GM18867 (cell line): ENCODE measurements around the gene GNB3.

Experiments used
- ATAC-seq: cut with Tn5 transposase; IDR thresholded peaks from one replicate; pipeline ENCODE4 v1.9.1; 2021; ENCODE audit warnings: mild to moderate bottlenecking, moderate library complexity; ENCODE audit not compliant: unreplicated experiment

The GNB3 gene

DNA sequence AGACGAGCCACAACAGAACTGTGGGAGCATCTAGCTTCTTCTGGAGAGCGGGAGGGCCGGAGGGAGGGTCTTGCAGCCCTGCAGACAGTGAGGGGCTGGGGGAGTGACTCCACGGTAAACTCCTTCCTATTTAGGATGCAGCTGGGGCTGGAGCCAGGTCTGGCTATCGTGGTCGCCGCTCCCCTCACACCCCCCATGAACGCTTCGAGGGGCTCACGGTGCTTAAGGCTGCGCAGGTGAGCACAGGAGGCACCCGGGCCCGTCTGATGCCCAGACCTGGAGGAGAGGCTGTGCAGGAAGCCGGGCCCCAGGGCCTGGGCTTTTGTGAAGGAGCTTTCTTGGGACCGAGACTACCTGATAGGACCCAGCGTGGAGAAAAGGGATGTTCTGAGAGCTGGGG lies 3.9 kb upstream of the GNB3 start:
- ATAC-seq = no peak

DNA sequence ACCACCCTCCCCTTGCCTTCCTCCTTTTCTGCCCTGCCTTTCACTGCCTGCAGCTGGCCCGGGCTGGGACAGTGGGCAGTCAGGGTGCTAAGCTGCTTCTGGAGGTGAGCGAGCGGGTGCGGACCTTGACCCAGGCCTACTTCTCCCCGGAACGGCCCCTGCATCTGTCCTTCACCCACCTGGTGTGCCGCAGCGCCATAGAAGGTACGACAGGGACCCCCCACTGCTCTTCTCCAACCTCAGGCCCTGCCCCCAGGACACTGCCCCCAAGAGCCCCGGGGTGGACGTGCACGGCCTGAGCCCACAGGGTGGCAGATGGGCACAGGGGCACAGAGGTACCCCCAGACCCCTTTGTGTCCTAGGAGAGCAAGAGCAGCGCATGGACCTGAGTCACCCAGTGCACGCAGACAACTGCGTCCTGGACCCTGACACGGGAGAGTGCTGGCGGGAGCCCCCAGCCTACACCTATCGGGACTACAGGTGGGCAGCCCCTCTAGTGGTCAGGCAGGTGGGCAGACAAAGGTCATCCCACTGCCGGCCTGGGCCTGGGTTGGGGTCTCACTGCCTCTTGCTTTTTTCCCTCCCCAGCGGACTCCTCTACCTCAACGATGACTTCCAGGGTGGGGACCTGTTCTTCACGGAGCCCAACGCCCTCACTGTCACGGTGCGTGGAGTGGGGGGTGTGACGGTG lies 3.2 kb upstream of the GNB3 start:
- ATAC-seq = no peak

DNA sequence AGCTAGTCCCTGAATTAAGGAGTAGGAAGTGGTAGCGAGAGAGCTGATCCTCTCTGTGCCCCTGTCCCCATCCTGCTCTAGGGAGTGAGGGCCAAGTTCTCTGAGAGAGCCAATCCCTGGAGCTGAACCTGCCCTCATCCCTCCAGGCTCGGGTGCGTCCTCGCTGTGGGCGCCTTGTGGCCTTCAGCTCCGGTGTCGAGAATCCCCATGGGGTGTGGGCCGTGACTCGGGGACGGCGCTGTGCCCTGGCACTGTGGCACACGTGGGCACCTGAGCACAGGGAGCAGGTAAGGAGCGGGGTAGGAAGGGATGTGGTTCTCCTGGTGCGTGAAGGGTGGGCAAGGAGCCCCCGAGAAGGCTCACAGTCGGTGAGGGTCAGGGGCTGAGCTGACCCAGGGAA lies 1.9 kb upstream of the GNB3 start:
- no peak for ATAC-seq

DNA sequence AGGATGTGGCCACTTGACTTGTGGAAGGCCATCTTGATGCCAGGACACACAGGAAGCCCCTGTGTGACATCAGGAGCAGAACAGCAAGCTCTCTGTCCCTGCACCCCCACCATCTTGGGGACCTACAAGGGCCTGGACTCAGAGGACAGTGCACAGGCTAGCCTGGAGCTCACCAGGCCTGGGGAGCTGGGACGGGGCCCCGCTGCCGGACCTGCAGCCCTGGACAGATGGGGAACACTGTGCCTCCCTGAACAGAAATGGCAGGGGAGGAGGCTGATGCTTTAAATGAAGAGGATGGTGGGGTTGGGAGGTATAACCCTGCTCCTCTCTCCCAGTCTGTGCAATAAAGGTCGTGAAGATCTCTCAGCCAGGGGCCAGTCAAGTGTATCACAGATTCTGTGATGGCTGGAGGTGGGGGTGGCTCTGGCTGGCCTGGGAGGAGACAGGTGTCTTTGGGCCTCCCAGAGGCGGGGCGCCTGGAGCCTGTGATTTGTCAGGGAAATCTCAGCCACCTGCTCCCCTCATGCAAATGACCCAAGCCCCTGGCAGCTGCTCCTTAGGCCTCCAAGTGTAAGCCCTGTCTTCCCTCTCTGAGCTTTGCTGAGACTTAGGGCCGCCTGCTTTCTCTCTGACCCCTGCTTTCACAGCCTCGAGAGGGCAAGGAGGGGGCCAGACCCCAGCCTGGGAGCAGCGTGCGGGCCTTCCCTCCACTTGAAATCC lies 1.1 kb upstream of the GNB3 start:
- peak; percentile 79 for ATAC-seq

DNA sequence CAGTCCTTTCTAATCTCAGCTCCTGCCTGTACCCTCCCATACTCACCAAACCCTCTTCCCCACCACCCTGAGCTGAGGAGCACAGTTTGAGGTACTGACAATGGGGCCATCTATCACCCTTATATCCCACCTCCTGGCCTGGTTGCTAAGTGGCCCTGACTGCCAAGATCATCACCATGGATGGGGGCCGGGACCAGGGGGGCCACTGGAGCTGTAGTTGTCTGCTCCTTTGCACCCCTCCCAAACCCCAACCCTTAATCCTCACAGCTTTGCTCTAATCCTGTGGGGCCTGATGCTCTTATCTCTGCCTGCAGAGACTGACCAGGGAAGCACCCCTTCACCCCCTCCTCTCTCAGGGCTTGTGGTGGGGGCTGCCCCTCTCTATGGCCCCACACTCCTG lies 395 bp upstream of the GNB3 start:
- ATAC-seq = no peak

DNA sequence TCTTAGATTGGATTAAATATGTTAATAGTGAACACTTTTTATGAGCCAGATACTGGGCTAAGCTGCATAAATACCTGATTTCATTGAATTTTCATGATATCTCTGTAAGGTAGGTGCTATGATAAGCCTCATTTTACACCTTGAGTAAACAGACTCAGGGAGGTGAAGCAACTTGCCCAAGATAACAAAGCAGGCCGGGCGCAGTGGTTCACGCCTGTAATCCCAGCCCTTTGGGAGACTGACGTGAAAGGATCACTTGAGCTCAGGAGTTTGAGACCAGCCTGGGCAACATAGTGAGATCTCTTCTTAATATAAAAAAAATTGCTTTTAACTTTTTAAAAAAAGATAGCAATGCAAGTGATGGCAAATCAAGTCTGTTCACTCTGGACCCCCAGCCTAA lies 1.4 kb downstream of the GNB3 start:
- no peak for ATAC-seq

DNA sequence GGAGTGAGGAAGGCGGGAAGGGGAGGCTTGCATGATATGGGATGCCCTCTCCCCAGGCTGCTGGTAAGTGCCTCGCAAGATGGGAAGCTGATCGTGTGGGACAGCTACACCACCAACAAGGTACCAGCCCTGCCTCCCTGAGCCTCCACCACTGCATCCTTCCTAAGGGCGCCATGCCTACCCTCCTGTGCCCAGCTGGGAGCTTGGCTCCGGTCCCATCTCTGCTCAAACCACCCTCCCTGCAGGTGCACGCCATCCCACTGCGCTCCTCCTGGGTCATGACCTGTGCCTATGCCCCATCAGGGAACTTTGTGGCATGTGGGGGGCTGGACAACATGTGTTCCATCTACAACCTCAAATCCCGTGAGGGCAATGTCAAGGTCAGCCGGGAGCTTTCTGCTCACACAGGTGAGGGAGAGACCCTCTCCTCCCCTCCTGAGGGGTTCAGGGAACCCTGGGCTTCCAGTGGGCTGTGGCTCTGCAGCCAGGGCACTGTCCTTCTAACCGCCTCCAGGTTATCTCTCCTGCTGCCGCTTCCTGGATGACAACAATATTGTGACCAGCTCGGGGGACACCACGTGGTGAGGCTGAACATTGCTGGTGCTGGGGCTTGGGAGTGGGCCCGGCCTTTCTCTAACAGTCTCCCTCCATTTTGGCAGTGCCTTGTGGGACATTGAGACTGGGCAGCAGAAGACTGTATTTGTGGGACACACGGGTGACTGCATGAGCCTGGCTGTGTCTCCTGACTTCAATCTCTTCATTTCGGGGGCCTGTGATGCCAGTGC lies 2.6 kb downstream of the GNB3 start:
- no peak for ATAC-seq

DNA sequence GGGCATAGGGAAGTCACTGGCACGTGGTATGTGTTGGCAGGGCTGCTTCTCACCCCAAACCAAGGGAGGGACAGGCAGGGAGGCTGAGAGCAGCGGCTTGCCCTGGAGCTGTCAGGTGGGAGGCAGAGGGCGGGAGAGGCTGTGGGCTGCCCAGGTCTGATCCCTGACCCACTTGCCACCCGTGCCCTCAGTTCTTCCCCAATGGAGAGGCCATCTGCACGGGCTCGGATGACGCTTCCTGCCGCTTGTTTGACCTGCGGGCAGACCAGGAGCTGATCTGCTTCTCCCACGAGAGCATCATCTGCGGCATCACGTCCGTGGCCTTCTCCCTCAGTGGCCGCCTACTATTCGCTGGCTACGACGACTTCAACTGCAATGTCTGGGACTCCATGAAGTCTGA lies 4.7 kb downstream of the GNB3 start:
- no peak for ATAC-seq

DNA sequence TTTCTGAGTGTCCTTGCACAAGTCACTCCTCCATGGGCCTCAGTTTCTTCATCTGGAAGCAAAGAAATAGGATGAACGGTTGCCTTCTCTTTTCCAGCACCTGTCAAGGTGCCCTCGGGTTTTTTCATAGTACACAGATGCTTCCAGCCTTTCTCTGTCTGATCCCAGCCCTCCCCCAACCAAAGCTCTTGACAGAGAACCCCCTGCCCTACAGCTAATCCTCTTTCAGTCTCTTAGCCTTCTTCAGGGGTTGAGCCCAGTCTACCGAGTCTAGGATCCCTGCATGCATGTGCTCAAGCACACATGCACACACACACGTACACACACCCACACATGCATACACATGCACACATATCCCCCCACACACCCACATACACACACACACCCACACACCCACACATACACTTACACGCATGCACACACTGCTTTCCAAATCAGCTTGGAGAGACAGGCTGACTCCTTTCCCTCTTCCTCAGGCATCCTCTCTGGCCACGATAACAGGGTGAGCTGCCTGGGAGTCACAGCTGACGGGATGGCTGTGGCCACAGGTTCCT lies 5.7 kb downstream of the GNB3 start:
- no peak for ATAC-seq

DNA sequence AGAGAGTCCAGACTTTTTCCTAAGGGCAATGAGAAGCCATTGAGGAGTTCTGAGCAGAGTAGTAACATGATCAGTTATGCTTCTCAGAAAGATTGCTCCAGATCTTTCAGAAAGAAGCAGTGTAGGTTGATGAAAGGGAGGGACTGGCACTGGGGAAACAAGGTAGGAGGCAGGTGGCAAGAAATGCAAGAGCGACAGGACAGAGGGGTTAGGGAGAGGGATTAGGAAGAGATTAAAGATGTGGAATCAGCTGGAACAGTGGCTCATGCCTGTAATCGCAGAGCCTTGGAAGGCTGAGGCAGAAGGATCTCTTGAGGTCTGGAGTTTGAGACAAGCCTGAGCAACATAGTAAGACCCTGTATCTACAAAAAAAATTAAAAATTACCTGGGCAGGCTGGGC lies 7.0 kb downstream of the GNB3 start:
- no peak for ATAC-seq

DNA sequence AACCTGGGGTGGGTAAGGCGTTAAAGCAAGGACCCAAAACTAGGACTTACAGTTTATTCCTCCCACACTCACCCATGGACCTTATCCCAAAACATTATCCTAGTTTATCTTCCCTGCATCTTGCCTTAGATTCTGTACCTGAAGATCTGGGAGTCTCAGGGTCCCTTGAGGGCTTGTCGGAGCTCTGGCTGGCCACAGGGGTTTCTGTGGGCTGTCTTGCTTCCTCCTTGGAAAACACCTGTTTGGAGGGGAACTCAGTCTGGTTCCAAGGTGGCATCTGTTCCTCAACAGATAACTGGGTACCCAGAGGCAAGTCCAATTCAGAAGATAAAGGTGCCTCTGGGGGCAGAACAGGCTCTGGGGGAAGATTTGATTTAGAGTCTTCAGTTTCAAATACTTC lies 8.7 kb downstream of the GNB3 start:
- no peak for ATAC-seq

DNA sequence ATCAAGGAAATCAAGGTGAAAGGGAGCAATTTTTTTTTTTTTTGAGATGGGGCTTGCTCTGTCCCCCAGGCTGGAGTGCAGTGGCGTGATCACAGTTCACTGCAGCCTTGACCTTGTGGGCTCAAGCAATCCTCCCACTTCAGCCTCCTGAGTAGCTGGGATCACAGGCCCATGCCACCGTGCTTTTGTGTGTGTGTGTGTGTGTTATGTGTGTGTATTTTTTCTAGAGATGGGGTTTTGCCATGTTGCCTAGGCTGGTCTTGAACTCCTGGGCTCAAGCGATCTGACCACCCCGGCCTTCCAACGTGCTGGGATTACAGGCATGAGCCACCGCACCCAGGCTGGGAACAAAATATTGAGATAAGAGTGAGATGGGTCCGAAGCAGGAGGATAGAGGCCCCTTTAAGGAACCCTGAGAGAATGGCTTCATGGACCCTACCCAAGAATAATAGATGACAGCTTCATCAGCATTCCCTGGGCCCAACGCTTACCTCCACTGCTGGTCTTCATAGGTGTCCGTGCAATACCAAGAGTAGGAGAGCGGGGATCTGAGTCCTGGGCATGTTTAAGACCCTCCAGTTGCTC lies 9.3 kb downstream of the GNB3 start:
- ATAC-seq = no peak

DNA sequence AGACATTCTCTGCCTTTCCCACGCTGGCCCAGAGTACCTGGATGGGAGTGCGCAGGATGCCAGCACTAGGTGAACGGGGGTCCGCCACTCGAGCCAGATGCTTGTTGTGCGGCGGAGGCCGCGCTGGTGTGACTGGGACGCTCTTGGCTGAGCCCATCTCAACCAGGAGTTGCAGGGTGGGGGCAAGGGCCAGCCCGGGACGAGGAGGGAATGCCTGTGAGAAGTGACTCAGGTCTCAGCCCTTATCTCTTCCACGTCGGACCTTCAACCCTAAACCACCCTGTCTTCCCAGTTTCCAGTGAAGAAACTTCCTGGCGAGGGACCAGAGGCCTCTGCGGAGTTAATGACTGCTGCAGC lies 10.0 kb downstream of the GNB3 start:
- ATAC-seq = no peak

DNA sequence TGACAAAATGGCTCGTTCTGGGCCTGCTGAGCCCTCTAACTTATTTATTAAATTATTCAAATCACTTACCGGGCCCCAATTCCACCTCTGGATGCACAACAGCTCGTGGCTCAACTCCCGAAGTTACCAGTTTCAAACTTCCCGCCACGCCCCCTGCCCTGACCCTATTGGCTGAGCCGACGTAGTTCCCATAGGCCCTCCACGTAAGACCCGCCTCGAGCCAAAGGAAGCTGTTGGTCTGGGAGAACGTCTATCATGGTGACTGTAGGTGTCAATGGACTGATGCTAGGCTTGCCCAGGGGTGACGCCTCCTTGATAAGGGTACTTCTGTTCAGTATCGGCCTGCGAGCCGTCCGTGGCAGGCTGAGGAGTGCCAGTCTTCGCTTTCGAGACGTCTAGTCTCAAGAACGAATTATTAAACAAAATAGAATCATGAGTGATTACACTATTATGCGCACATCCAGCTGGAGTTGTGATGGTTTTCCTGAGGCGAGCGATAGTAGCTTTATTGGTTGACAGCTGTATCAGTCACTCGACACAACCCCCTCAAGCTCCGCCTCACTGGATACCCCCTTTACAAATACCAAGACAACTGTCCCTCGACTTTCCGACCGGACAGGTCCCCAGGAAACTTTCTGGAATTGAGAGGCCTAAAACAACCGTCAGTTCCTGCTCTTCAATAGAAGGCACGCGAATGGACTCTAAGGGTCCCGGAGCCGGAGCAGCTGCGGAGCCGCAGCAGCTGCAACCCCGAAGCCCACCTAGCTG lies 10.6 kb downstream of the GNB3 start, which contains the start of gene CDCA3:
Gene CDCA3 (minus strand): TSS at position 134 of the 768 bp plus-strand sequence. CDS start 334 bp downstream, outside the sequence.
- ATAC-seq = peak; percentile 54

DNA sequence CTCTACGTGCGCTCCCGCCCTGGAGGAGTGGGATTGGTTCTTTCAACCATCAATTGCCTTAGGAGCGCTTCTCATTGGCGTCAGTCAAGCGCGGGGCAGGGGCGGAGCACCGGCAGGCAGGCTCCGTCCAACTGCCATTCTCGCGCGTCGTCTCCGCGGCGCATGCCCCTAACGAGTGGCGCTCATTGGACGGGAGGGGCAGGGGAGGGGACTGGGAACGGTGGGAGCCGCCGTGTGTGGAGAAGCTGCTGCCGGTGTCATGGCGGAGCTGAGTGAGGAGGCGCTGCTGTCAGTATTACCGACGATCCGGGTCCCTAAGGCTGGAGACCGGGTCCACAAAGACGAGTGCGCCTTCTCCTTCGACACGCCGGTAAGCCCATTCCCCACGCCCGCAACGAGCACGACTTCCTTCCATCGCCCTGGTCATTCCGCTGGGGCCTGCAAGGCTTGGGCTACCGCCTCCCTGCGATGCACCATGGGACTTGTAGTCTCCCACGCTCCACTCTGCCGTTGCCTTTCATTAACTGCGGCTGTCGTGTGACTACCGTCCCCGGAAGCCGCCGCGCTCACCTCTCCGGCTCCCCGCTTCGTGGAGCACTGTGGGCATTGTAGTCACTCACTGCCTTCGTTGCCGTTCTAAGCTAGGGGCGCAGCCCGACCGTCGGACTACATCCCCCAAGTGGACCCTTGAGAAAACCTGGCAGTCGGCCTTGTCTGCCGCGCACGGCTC lies 11.4 kb downstream of the GNB3 start, which contains the start of gene USP5:
Gene USP5 (plus strand): TSS at position 230 of the 730 bp plus-strand sequence. CDS start 30 bp downstream, at position 260.
- ATAC-seq = peak; percentile 75

DNA sequence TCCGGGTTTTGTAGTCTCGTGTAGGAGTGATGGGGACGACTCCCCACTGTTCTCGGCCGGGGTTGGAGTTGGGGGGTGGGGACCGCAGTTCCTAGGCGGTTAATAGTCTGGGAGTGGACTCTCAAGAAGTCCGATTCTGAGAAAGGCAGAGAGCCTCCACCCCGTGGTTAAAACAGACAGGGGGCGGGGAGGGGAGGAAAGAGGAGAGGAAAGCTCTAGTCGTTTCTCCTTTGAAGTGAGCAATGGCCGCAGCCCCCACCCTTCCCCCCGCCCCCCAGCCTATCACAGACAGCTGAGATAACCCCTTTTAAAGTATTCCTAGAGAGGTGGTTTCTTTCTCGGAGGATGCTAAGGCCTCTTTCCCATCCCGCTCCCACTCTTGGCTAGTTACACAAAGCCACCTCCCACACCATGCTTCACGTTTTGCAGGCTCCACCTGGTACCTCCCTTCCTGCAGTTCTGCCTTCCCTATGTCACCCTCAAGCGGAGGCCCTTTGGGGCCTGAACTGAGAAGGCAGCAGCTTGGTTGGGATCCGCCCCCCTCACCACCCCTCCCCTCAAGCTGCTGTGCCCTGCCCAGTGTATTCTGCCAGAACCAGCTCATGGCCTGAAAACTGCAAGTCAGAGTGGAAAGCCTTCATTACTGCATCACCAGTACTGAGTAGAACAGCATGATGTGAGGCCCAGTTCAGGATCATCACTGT lies 12.1 kb downstream of the GNB3 start:
- no peak for ATAC-seq

DNA sequence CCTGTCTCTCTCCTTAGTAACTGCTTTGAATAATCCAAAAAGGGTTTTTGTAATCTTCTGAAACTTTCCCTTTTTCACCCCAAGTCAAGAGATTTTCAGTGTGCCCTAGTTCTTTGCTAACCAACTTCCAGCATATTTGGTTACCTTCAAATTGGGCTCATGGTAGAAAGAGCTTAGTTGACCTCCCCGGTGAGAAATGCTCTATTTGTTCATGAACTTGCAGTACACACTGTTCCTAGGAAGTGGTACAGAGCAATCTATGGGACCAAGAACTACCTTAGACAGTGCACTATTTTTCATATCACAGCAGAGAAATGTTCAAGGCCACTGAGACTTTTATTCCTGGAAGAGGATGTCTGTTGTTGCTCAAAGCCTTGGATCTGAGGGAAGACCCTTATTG lies 12.9 kb downstream of the GNB3 start:
- ATAC-seq = no peak

DNA sequence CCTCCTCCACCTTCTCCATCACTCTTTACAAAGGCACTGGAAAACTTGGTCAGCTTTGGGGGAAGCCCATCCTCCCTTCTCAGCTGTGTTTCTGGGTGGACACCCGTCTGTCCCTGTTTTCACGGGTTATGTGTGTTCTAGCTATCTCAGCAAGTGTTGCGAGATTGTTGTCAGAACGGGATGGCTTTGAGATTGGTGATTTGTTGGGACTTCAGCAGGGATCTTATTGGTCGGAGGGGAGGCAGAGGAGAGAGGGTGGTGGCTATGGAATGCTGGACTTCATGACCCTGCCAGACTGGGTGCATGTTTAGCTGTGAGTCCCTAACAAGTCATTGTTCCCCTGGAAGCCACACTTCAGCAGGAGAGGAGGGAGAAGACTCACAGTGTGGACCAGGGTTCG lies 13.3 kb downstream of the GNB3 start:
- ATAC-seq = no peak

DNA sequence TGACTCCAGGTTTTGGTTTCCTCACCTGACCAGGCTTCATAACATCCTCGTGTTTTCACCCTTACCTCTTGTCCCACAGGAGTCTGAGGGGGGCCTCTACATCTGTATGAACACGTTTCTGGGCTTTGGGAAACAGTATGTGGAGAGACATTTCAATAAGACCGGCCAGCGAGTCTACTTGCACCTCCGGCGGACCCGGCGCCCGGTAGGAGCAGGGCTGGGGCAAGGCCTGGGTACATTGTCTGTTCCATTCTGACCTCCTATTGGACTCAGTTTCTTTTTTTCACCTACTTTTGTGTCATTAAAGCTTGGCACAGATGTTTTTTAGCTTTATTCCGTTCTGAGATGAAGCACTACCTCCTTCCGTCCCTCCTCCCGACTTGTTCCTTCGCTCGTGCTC lies 14.6 kb downstream of the GNB3 start:
- ATAC-seq = no peak
